ENCODE results near the gene TEX22.

TEX22 gene

GRCh38 chr14:105400016-105400415, 1.7 kb downstream of the TEX22 start:
- DNase-seq (ENCODE audit: low read depth), result no peak

DNA sequence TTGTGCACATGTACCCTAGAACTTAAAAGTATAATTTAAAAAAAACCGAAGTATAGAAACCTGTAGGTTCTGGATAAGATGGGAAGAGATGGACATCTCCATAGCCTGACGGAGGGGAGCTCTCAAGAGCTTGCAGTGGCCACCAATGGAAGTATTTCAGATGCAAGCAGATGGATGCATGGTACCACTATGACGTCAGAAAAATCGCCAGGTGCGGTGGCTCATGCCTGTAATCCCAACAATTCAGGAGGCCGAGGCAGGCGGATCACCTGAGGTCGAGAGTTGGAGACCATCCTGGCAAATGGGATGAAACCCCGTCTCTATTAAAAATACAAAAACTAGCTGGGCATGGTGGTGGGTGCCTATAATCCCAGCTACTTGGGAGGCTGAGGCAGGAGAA, 3.4 kb downstream of the TEX22 start:
- no peak for DNase-seq (ENCODE audit: low read depth)

DNA sequence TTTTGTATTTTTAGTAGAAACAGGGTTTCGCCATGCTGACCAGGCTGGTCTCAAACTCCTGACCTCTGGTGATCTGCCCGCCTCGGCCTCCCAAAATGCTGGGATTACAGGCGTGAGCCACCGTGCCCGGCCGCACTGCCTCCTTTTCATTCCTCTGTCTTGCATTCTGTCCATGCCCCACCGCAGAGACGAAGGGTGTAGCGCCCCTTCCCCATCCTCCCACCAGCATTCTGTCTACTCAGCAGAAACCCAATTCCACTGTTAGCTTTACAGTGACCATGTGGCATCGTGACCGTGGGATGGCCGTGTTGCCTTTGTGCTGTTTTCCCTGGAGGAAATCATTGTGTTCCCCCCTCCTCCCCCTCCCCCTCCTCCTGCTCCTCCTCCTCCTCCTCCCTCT, 10.3 kb downstream of the TEX22 start:
- no peak for DNase-seq (ENCODE audit: low read depth)

DNA sequence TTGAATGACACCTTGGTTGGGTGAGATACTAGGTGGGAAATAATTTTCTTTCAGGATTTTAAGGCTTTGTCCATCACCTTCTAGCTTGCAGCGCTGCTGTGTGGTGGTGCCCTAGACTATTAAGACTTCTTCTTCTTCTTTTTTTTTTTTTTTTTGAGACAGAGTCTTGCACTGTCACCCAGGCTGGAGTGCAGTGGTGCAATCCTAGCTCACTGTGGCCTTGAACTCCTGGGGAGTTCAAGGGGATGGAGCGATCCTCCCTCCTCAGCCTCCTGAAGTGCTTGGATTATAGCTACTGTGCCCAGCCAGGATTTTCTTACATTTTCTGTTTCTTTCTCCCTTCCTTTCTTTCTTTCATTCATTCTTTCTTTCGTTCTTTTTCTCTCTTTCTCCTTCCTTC, 11.0 kb downstream of the TEX22 start:
- no peak for DNase-seq (ENCODE audit: low read depth)

- no peak for DNase-seq (ENCODE audit: low read depth)
These were observed 12.3 kb downstream of the TEX22 start for GRCh38 chr14:105410642-105411016.

GRCh38 chr14:105411017-105411941, 12.9 kb downstream of the TEX22 start:
- DNase-seq (ENCODE audit: low read depth), result no peak

- DNase-seq (ENCODE audit: low read depth), result no peak
These were observed 13.8 kb downstream of the TEX22 start for GRCh38 chr14:105411985-105412770.

DNA sequence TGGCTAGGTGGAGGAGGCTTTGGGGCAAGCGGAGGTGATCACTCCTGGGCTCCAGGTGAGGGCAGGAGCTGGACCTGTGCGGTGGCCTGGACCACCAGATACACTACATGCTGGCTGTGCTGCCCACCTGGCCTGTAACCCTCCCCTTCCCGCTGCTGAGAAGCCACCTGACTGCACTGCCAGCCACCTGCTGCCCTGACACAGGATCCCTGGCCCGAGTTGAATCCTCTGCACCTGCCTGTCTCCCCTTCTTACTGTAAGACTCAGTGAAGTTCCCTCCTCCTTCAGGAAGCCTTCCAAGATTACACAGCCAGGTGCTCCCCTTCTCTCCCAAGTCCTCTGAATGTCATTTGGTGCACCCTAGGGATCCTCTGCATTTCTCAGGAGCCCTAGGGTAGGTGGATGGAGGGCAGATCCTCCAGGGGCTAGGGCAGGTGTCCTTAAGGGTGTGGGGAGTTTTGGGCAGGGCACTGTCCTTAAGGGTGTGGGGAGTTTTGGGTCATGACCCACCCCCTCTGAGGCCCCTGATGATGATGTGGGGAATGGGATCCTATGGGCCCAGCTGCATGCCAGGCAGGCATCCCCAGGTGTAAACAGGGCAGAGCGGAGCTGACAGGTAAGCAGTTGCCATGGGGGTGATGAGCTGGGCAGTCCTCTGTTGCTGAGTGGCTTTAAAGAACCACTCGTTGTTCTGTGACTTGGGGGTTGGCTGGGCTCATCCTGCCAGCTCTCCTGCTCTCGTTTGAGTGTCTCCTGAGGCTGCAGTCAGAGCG, 14.6 kb downstream of the TEX22 start:
- no peak for DNase-seq (ENCODE audit: low read depth)

- no peak for DNase-seq (ENCODE audit: low read depth)
These were observed 15.2 kb downstream of the TEX22 start for GRCh38 chr14:105413544-105413886.

- DNase-seq (ENCODE audit: low read depth), result peak; percentile 67
These were observed 16.4 kb downstream of the TEX22 start for GRCh38 chr14:105414456-105415371.

- DNase-seq (ENCODE audit: low read depth), result no peak
These were observed 17.4 kb downstream of the TEX22 start for GRCh38 chr14:105415481-105416428.

GRCh38 chr14:105416671-105417070, 18.3 kb downstream of the TEX22 start:
- no peak for DNase-seq (ENCODE audit: low read depth)

DNA sequence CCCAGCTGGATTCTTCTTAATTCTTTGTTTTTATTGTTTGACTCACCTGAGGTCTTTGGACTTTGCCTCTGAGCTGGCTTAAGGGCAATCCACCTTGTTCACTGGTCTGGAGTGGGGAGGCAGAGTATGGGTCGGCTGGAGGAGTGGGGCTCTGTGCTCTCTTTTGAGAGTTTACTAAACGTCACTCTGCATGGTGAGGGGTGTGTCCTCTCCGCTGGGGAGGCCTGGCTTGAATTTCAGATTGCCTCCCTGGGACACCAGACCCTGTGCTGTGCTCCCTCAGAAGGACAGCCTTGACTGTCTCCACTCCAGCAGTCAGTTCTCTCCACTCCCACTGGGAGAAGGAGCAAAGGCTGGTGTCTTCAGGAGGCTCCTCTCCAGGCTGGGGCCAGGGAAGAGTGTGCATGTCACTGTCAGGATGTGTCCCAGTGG, 19.4 kb downstream of the TEX22 start:
- no peak for DNase-seq (ENCODE audit: low read depth)

DNA sequence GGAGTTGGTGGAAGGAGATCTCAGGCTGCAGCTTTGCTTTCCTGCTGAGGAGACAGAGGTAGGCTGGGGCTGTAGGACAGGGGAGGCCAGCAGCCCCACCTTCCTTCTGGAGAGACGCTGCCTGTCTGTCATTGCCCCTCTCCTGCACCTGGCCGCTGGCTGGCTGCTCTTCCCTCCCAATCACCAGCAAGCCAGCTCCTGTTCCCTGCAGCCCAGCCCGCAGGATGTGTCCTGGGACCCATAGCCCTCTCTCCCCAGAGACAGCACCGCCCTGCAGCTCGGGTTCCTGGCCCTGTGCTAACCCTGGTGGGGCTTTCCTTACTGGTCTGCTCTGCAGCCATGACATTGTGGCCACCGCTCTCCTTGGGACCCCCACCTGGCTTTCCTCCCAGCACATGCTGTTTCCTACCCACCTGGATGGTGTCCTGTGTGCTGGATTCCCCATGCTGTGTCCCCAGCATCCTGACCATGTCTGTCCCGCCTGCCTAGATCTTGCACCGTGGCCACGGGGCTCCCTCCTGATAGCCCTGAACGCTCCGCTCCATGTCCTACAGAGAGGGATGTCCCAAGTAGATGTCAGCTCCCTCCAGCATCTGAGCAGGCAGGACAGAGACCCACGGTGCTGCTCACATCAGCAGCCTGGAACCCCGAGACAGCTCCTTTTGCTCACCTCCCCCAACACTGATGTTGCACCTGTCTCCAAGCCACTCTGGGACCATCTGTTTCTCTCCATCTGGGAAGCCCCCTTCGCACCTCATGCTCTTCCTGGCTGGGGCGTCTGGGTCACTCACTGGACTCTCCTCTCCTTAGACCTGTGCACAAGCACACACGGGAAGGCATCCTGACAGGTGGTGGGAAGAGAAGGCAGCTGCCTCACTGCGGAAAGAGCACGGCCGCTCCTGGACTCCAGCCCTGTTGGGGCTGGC, 20.2 kb downstream of the TEX22 start:
- DNase-seq (ENCODE audit: low read depth), result no peak

- DNase-seq (ENCODE audit: low read depth), result peak; percentile 34
These were observed 21.1 kb downstream of the TEX22 start, which contains the start of gene MTA1 for GRCh38 chr14:105419195-105420091. MTA1 (plus strand) TSS chr14:105419827; CDS start chr14:105420036, 209 bp downstream.

GRCh38 chr14:105420101-105420973, 22.0 kb downstream of the TEX22 start:
- no peak for DNase-seq (ENCODE audit: low read depth)

All from stimulated activated CD8-positive, alpha-beta memory T cell treated with anti-CD3 and anti-CD28 coated beads, Interleukin-4, amount 100 ng/mL, for 24 hours (primary cell).